ENCODE results near the gene FCSK. TPM values are rescaled to one million over a fixed set of nuclear protein-coding genes. Genes with fewer than 3 reads are reported as not detected.

The FCSK gene
- total RNA-seq, 1 experiment from 2014 or later = 25.5 TPM

DNA sequence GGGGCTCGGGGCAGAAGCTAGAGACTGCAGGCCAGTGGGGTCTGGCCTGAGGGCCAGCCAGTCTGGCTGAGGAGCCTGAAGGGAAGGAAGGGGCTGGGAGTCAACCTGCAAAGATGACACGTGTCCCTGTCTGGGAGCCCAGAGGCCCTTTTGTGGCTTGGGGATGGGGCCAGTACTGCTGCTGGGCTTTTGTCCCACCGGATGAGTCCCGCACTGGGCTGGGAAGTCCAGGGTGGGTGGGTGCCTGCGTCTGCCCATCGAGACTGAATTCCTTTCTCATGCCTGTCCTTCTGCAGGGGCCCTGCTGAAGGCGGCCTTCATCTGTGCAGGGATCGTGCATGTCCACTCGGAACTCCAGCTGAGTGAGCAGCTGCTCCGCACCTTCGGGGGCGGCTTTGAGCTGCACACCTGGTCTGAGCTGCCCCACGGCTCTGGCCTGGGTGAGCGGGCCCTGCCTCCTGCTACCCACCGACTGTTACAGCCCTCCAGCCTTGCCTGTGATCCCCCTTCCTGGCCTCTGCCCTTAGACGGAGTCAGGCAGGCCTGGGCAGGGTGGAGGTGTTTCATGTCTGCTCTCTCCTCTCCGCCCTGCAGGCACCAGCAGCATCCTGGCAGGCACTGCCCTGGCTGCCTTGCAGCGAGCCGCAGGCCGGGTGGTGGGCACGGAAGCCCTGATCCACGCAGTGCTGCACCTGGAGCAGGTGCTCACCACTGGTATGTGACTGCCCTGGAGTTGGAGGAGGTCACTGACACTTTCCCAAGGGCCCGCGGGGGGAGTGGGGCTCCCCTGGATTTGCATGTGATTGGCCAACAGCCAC is 20.9 kb downstream of the FCSK start:
- DNase-seq = no peak
- Mint-ChIP-seq H3K27me3 (ENCODE audit: insufficient read depth, unreplicated experiment) (no peaks in the 10 kb centered on the region), H3K4me3 (ENCODE audit: unreplicated experiment) (no peak overlapping the region), H3K27ac (ENCODE audit: unreplicated experiment) (no peak overlapping the region), H3K4me1 (ENCODE audit: low read depth, unreplicated experiment) (peaks cover 6% of the 10 kb centered on the region), H3K36me3 (ENCODE audit: insufficient read depth, unreplicated experiment) (peaks cover 16% of the 10 kb centered on the region), H3K9me3 (ENCODE audit: unreplicated experiment) (no peaks in the 10 kb centered on the region)
- TF ChIP-seq, protein P1, sequence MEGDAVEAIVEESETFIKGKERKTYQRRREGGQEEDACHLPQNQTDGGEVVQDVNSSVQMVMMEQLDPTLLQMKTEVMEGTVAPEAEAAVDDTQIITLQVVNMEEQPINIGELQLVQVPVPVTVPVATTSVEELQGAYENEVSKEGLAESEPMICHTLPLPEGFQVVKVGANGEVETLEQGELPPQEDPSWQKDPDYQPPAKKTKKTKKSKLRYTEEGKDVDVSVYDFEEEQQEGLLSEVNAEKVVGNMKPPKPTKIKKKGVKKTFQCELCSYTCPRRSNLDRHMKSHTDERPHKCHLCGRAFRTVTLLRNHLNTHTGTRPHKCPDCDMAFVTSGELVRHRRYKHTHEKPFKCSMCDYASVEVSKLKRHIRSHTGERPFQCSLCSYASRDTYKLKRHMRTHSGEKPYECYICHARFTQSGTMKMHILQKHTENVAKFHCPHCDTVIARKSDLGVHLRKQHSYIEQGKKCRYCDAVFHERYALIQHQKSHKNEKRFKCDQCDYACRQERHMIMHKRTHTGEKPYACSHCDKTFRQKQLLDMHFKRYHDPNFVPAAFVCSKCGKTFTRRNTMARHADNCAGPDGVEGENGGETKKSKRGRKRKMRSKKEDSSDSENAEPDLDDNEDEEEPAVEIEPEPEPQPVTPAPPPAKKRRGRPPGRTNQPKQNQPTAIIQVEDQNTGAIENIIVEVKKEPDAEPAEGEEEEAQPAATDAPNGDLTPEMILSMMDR (IDR thresholded peaks at IDR 0.05; ENCODE audit: insufficient read depth in 1 of 2, low read depth in 1 of 2, low read length in 1 of 2, severe bottlenecking in 1 of 2, unreplicated experiment in 1 of 2) = no peak
- ChIA-PET POLR2A (no interaction called here), CTCF (interaction anchor here (1.8 kb wide), 1 partner anchor 105 kb away, joined by 13 read pairs; no protein-coding TSS in a partner anchor)
- intact Hi-C loops (cut with micrococcal nuclease; ENCODE audit: unreplicated experiment) = no loop called here
- no TSS peak for BruUV-seq (replicated peaks)
- Histone ChIP-seq H3K36me3 (ENCODE audit: control insufficient read depth, insufficient read depth, low read length) (peaks cover 3% of the 10 kb centered on the region), H3K27me3 (replicated peaks; ENCODE audit: control insufficient read depth, insufficient read depth, low read length) (no peaks in the 10 kb centered on the region; the same call in 1 of the 2 replicates), H3K4me1 (peaks cover 16% of the 10 kb centered on the region), H3K4me3 (ENCODE audit: low read depth, low read length) (no peak overlapping the region), H3K9me3 (no peaks in the 10 kb centered on the region)

DNA sequence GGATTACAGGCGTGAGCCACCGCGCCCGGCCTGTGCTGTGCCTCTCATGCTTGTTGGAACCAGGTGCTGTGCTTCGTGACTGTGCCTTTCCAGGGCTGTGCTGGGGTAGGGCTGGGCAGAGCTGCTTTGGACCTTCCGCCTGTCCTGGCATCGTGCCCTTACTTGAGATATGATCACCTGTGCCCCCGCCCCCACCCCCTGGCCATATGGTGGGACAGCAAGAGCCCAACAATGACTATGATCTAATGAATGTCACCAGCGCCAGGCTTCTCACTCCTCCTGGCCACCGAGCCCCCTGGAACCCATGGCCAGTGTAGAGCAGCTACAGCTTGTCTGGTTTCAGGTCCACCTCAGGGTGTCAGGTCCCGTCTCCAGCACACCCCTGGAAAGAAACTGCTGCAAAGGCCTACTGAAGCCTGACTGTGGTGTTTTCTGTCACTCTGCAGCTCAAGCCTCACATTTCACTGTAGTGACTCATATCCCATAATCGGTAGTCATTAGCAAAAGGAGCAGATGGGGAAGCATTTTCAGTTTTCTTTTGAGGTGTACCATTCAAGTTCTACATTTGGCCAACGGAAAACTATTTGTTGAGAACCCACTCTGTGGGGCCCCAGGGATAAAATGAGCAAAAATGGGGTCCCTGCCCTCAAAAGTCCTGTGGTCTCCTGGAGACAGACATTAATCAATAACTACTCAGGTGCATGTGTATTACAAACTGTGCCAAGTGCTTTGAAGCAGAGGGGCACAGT is 22.1 kb downstream of the FCSK start:
- DNase-seq = no peak
- peak overlapping the region; percentile 35 for H3K27ac Mint-ChIP-seq (ENCODE audit: unreplicated experiment)
- Histone ChIP-seq H3K4me1 (peaks cover 8% of the 10 kb centered on the region), H3K27me3 (replicated peaks; ENCODE audit: control insufficient read depth, insufficient read depth, low read length) (no peaks in the 10 kb centered on the region; the same call in 1 of the 2 replicates), H3K9me3 (no peaks in the 10 kb centered on the region), H3K4me3 (ENCODE audit: low read depth, low read length) (no peak overlapping the region), H3K36me3 (ENCODE audit: control insufficient read depth, insufficient read depth, low read length) (peaks cover 3% of the 10 kb centered on the region)
- no peaks in the 10 kb centered on the region for H3K9me3 Mint-ChIP-seq (ENCODE audit: unreplicated experiment)
- CTCF ChIA-PET = interaction anchor here (0.9 kb wide), 1 partner anchor 82 kb away, joined by 4 read pairs; no protein-coding TSS in a partner anchor
- H3K4me3 Mint-ChIP-seq (ENCODE audit: unreplicated experiment) = no peak overlapping the region
- BruUV-seq (replicated peaks) = TSS peak; percentile 10
- H3K27me3 Mint-ChIP-seq (ENCODE audit: insufficient read depth, unreplicated experiment) = no peaks in the 10 kb centered on the region
- no peaks in the 10 kb centered on the region for H3K4me1 Mint-ChIP-seq (ENCODE audit: low read depth, unreplicated experiment)
- POLR2A ChIA-PET = interaction anchor here (0.7 kb wide), 1 partner anchor 12 kb away, joined by 3 read pairs; no protein-coding TSS in a partner anchor
- TF ChIP-seq, protein P1 (IDR thresholded peaks at IDR 0.05; ENCODE audit: insufficient read depth in 1 of 2, low read depth in 1 of 2, low read length in 1 of 2, severe bottlenecking in 1 of 2, unreplicated experiment in 1 of 2) = no peak
- intact Hi-C loops (cut with micrococcal nuclease; ENCODE audit: unreplicated experiment) = no loop called here
- peaks cover 17% of the 10 kb centered on the region for H3K36me3 Mint-ChIP-seq (ENCODE audit: insufficient read depth, unreplicated experiment)

DNA sequence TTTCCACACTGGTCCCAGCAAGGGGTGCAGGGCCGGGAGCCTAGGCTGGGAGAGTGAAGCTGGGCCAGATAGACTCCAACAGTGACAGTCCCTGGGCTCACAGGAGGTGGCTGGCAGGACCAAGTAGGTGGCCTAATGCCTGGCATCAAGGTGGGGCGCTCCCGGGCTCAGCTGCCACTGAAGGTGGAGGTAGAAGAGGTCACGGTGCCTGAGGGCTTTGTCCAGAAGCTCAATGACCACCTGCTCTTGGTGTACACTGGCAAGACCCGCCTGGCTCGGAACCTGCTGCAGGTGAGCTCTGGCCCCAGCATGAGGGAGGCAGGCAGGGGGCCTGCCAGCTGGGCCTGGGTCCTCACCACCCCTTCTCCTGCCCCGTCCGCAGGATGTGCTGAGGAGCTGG is 23.8 kb downstream of the FCSK start:
- Mint-ChIP-seq H3K4me1 (ENCODE audit: low read depth, unreplicated experiment) (no peaks in the 10 kb centered on the region), H3K36me3 (ENCODE audit: insufficient read depth, unreplicated experiment) (peaks cover 17% of the 10 kb centered on the region), H3K27me3 (ENCODE audit: insufficient read depth, unreplicated experiment) (no peaks in the 10 kb centered on the region), H3K9me3 (ENCODE audit: unreplicated experiment) (no peaks in the 10 kb centered on the region), H3K4me3 (ENCODE audit: unreplicated experiment) (no peak overlapping the region), H3K27ac (ENCODE audit: unreplicated experiment) (no peak overlapping the region)
- Histone ChIP-seq H3K27me3 (replicated peaks; ENCODE audit: control insufficient read depth, insufficient read depth, low read length) (no peaks in the 10 kb centered on the region; the same call in 1 of the 2 replicates), H3K4me1 (peaks cover 8% of the 10 kb centered on the region), H3K36me3 (ENCODE audit: control insufficient read depth, insufficient read depth, low read length) (peaks cover 3% of the 10 kb centered on the region), H3K9me3 (no peaks in the 10 kb centered on the region), H3K4me3 (ENCODE audit: low read depth, low read length) (no peak overlapping the region)
- TF ChIP-seq, protein P1 (IDR thresholded peaks at IDR 0.05; ENCODE audit: insufficient read depth in 1 of 2, low read depth in 1 of 2, low read length in 1 of 2, severe bottlenecking in 1 of 2, unreplicated experiment in 1 of 2) = no peak
- POLR2A ChIA-PET = no interaction called here
- no peak for DNase-seq
- CTCF ChIA-PET = interaction anchor here (1.0 to 1.2 kb wide), 2 partner anchors 97 to 176 kb away, joined by 3 read pairs; no protein-coding TSS in a partner anchor
- intact Hi-C loops (cut with micrococcal nuclease; ENCODE audit: unreplicated experiment) = no loop called here
- BruUV-seq (replicated peaks) = no TSS peak
